NCI-H2081 (cell line): Measurements from ENCODE around the gene SIGLEC9.
"Not testable (repeated sequence)": the region's sequence is repeated elsewhere in the genome, so short reads cannot be mapped to it uniquely, and the experiment has no call there.

Experiments
- DNase-seq, 2 experiments: peaks; one replicate each; lab custom pipeline; 2025; lab: John Stamatoyannopoulos, UW

SIGLEC9 gene

DNA sequence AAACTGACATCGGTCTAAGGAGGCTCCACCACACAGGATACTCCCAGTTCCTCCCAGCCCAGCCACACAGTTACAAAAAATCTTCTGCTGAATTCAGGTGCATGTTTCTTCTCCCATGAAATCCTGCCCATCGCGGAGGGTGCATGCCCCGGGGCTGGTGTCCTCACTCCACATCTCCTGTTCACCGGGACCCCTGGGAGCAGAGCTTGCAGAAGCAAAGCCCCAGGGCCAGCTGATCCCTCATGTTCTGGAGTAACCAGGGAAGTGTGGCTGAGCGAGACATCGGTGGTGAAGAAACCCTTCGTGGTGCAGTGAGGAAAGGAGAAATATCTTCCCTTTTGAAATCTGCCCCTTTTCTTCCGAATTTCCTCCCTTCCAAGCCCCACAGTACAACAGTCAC lies 904 bp upstream of the SIGLEC9 start:
- no peak for DNase-seq

DNA sequence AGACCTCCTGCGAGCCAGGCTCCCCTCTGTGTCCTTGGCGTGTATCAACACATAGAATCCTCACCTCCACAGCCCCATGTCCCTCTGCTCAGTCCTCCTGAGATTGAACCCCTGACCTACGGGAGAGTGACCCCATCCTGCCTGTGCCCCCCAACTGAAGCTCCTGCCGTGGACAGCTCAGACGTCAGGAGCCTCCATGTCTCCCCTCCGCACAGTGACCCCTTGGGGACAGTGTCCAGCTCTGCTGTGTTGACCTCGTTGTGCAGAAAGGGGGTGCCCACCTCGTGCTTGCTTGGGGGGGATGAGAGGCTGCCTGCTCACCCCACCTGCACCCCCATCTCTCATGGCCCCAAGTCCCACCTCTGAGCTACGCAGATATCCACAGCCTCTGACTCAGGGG lies 490 bp upstream of the SIGLEC9 start:
- no peak for DNase-seq

DNA sequence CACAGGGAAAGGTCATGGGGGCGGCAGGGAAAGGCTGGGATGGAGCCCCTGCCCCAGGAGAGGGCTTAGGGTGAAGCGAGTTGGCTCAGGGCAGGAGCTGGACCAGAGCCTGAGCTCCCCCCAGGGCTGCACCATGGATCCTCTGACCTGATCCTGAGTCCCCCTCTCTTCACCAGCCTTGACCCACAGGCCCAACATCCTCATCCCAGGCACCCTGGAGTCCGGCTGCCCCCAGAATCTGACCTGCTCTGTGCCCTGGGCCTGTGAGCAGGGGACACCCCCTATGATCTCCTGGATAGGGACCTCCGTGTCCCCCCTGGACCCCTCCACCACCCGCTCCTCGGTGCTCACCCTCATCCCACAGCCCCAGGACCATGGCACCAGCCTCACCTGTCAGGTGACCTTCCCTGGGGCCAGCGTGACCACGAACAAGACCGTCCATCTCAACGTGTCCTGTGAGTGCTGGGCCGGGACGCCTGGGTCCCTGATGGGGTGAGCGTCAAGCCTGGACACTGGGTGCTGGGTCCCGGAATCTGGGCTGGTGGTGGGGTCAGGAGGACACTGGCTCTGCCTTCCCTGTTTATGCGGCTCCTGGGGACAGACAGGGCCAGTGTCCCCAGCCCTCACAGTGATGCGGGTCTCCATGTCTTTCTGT lies 842 bp downstream of the SIGLEC9 start:
- no peak for DNase-seq

DNA sequence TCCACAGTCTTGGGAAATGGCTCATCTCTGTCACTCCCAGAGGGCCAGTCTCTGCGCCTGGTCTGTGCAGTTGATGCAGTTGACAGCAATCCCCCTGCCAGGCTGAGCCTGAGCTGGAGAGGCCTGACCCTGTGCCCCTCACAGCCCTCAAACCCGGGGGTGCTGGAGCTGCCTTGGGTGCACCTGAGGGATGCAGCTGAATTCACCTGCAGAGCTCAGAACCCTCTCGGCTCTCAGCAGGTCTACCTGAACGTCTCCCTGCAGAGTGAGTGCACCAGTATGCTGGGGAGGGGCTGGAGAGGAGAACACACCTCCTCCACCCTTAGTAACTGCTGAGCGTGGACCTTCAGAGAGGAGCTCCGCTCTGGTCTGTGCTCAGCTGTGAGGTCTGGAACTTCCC lies 2.3 kb downstream of the SIGLEC9 start:
- DNase-seq: no peak

DNA sequence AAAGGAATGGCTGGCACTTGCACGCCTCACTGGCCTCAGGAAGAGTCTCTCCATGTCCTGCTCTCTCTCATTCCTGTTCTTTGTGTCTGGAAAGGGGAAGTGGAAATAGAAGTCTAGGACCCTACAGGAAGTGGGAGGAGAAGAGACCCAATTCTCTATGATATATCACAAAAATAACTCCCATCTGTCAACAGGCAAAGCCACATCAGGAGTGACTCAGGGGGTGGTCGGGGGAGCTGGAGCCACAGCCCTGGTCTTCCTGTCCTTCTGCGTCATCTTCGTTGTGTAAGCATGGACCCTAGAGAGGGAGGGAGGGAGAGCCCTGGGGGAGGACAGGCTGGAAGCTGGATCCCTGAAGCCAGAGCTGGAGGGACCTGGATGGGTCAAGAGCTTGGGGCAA lies 3.0 kb downstream of the SIGLEC9 start:
- DNase-seq: no peak

DNA sequence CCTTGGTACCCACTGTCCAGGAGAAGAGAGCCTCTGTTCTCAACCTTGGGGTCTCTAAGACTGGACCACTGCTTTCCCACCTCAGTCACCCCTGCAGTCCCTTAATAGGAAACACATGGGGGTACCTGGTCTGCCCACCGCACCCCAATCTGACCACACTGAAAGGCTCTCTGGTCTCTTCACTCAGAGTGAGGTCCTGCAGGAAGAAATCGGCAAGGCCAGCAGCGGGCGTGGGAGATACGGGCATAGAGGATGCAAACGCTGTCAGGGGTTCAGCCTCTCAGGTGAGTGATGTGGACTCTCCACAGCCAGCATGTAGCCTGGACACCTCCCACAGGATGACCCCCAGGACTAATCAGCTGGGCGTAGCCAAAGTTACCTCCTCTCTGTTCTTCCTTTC lies 3.5 kb downstream of the SIGLEC9 start:
- DNase-seq: no peak

DNA sequence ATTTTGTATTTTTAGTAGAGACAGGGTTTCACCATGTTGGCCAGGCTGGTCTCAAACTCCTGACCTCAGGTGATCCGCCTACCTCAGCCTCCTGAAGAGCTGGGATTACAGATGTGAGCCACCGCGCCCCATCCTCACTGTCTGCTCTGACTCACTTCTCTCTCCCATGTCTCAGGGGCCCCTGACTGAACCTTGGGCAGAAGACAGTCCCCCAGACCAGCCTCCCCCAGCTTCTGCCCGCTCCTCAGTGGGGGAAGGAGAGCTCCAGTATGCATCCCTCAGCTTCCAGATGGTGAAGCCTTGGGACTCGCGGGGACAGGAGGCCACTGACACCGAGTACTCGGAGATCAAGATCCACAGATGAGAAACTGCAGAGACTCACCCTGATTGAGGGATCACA lies 5.0 kb downstream of the SIGLEC9 start:
- DNase-seq: no peak

DNA sequence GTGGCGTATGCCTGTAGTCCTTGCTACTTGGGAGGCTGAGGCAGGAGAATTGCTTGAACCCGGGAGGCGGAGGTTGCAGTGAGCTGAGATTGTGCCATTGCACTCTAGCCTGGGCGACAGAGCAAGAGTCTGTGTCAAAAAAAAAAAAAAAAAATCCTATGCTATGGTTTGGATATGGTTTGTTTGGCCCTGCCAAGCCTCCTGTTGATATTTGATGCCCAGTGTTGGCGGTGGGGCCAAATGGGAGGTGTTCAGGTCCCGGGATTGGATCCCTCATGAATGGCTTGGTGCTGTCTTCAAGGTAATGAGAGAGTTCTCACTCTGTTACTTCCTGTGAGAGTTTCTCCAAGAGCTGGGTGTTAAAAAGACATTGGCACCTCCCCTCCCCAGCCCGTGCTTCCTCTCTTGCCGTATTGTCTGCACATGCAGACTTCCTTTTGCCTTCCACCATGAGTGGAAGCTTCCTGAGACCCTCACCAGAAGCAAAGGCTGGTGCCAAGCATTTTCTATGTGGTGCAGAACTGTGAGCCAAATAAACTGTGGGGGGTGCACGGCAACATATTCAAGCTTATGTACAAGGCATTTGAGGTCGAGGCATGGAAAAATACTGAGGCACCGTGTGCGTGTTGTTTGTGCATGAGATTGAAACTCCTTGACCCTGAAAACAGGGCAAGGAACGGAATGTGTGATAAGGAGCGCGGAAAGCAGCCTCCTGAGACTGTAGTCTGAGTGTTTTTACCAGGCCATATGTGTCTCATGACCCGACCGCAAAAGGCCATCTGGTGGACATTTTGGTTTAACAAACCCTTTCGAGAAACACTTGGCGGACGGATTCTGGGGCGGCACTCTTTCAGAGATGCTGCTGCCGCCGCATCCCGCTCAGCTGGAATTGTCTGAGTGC lies 7.3 kb downstream of the SIGLEC9 start:
- no peak for DNase-seq

DNA sequence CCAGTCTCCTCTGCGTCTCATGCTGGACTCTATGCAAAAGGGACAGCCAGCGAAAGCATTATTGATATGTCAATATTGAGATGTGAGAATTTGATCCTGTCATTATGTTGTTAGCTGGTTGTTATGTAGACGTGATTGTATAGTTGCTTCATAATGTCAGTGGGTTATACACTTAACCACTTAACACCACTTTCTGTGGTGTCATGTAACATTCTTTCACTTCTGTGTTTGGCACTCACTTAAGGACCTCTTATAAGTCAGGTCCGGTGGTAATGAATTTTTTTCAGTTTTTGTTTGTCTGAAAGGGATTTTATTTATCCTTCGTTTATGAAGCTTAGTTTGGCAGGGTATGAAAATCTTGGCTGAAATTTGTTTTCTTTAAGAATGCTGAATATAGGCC lies 10.3 kb downstream of the SIGLEC9 start:
- DNase-seq: no peak

DNA sequence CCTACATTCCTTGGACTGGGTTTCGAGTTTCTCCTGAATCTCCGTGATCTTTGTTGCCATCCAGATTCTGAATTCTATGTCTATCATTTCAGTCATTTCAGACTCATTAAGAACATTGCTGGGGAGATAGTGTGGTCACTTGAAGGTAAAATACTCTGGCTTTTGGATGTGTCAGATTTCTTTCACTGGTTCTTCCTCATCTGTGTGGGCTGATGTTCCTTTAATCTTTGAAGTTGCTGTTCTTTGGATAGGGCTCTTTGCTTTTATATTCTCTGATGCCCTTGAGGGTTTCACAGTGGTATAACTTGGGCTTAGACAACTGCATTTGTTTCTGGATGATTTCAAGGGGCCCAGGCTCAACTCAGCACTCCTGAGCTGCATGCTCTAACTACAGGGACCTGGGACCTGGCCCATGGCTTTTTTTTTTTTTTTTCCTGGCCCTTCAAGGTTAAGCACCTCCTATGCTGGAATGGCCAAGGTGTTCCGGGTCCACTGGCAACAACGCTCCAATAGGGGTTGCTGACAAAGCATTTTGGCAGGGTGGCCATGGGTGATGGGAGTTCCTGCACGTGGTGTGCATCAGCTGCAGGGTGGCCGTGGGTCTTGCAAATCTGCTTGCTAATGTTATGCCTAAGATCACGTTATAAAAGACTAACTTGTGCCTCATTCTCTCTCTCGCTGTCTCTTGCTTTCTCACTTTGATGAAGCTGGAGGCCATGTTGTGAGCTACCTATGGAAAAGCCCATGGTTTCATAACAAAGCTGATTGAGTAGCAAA lies 11.5 kb downstream of the SIGLEC9 start:
- DNase-seq: no peak

DNA sequence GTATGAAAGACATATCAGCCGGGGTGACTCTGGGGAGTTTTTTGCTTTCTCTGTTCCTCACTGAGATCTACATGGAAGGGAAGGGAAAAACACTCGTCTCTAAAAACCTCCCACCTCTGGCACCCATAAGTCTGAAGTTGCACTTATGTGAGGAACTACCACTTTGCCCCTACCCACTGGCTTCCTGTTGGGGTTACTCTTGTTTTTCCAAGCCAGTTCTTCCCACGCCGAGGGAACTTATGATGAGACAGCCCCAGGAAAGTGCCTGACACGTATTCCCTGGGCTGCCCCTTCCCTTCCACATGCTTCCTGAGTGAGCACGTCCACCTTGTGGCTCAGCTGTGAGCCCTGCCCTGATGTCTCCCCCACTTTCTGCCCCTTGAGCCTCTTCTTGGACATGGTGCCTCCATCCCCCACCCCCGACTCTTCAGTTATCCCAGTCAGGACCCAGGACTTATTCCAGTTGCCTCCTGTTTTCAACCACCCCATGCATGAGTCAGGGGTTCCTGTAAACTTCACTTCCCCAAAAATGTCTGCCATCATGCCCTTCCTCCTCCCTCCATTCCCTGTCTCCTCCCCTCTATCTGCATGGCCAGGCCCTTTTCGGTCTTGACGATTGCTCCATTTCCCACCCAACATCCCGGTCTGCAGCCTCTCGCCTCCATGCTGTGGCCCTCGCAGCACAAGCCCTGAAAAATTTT lies 12.3 kb downstream of the SIGLEC9 start:
- DNase-seq: no peak

DNA sequence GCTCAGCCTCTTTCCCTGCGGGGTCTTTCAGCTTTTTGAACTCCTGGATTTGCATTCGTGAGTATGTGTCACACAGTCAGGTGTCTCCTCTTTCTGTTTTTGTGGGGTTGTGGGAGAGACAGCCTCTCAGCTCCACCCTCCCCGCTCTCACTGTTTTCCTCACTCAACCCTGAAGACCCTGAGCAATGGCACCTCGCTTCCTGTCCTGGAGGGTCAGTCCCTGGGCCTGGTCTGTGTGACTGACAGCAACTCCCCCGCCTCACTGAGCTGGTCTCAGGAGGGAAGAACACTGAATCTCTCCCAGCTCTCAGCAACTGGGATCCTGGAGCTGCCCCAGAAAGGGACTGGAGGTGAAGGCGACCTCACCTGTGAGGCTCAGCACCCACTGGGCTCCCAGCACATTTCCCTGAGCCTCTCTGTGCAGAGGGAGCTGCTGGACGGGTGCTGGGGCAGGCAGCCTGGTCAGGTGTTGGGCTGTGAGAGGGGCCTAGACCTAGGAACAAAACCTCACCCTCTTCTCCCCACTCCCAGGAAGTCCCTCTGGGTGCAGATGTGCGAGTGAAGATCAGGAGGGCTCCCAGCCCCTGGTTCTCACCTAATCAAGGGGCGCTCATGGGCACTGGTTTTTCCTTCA lies 13.2 kb downstream of the SIGLEC9 start:
- DNase-seq: no peak

DNA sequence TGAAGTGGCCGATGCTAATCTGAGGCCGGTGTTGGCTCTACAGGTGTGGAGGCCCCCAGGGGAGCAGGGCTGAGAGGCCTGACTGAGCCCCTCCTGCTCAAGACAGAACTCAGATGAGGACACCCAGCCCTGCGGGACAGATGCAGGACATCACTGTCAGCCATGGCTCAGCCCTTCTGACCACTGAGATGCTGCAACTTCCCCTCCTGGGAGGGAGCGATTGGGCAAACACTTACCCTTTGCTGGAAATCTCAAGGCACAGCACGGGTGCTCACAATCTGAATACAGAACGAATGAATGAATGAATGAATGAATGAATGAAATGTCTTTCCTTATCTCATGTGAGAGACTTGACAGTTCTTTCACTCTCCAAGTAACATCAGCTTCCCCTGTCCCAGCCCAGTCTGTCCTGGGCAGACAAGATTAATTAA lies 13.9 kb downstream of the SIGLEC9 start:
- DNase-seq: no peak

DNA sequence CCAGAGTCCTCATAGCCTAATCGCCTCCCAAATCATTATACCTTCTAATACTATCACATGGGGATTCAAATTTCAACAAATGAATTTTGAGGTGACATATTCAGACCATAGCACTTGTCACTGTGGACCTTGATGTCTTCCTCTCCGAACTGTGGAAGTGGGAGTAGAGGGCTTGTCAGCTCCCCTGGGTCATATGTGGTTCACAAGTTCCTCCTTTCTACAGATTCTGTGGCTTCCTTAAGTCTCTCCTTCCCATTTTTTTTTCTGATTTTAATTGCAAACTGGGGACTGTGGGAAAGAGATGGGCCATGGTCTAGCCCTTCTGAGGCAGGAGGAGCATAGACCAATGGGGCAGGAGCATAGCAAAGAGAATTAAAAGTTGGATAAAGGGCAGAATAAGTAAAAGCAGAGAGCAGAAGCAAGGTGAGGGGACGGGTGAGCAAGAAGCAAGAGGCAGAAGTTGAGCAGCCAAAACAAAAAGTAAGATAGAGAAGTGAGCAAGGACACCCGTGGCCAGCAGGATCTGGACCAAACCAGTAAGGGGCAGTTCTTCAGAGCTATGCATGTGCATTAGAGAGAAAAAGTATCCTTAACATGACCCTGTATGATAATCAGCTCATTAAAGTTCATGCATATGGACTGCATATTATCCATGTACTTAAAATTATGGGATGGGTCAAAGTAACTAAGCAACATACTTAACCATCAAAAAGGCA lies 14.8 kb downstream of the SIGLEC9 start:
- DNase-seq: no peak

DNA sequence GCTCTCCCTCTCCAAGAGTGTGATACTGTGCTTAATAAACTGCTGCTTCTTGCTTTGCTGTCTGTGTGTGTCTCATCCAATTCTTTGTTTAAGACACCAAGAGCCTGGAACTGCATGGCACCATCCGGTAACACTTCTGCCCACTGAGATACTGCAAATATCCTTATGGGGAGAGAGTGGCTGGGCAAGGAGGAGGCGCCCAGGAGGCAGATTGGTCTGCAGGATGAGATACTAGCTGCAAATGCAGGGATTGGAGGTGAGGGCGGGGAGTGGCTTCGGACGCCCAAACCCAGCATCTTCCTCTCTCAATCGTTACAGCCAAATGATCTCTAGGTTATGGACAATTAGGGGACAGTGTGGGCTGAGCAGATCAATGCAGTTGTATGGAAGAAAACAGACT lies 15.7 kb downstream of the SIGLEC9 start:
- DNase-seq: no peak

DNA sequence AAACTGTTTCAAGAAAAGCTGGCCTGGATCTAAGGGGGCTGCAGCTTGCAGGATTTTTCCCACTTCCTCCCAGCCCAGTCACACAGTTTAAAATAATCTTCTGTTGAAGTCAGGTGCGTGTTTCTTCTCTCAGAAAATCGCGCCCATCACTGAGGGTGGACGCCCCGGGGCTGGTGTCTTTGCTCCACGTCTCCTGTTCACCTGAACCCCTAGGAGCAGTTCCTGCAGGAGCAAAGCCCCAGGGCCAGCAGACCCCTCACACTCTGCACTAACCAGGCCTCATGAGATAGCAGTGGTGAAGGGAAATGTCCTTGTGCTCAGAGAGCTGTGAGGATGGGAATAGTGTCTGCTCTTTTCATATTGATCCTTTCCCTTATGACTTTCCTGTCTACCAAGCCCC lies 16.5 kb downstream of the SIGLEC9 start:
- no peak for DNase-seq

DNA sequence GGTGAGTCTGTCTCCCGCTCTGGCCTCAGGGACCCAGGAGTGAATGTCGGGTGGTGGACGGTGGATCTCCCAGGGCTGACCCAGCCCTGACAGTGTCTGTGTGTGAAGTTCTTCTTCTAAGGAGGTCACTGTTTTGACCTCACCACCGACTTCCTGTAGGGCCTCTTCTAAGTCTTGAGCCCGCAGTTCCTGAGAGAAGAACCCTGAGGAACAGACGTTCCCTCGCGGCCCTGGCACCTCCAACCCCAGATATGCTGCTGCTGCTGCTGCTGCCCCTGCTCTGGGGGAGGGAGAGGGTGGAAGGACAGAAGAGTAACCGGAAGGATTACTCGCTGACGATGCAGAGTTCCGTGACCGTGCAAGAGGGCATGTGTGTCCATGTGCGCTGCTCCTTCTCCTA lies 17.4 kb downstream of the SIGLEC9 start, which contains the start of gene SIGLEC7:
Gene SIGLEC7, plus strand, starts transcription at position 183 of the 400 bp plus-strand sequence. Its CDS starts 69 bp downstream, at position 252.
- no peak for DNase-seq

DNA sequence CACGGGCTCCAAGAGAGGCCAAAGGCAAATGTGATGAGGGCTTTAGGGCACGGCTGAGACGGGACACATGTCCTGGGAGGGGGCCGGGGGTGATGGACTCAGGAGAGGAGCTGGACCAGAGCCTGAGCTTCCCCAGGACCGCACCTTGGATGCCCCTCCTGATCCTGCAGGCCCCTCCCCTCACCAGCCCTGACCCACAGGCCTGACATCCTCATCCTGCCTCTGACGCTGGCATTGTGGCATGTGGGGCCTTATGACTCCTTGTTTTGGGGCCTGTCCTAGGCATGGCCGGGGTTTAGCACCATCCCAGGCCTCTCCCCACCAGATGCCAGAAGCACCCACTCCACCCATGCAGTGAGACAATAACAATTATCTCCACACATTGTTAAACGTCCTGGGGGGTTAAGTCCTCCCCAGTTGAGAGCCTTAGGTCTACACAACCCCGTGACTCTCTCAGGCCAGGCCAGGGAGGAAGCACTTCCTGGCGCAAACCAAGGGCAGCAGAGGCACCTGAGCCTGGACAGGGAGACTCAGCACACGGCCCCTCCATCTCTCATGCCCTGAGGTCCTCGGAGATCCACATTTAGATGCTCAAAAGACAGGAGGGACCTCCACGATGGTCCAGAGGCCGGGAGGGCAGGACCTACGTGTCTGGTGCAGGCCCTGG lies 18.2 kb downstream of the SIGLEC9 start:
- DNase-seq: not testable (repeated sequence)

DNA sequence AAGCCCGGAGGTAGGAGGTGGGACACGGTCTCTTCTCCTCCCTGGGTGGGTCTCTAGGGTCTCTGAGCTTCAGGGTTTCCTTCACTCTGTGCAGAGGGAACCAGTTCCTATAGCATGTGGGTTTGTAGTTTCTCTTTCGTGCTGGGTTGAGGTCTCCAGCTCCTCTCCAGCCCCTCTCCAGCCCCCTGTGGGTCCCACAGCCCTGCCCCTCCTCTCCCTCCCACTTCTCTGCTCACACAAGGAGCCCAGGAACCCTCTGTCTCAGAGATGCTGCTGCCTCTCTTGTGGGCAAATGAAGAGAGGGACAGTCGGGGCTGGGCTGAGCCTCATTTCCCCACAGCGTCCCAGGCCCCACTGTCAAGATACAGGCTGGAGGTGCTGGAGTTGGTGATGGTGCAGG lies 18.8 kb downstream of the SIGLEC9 start:
- DNase-seq: no peak

DNA sequence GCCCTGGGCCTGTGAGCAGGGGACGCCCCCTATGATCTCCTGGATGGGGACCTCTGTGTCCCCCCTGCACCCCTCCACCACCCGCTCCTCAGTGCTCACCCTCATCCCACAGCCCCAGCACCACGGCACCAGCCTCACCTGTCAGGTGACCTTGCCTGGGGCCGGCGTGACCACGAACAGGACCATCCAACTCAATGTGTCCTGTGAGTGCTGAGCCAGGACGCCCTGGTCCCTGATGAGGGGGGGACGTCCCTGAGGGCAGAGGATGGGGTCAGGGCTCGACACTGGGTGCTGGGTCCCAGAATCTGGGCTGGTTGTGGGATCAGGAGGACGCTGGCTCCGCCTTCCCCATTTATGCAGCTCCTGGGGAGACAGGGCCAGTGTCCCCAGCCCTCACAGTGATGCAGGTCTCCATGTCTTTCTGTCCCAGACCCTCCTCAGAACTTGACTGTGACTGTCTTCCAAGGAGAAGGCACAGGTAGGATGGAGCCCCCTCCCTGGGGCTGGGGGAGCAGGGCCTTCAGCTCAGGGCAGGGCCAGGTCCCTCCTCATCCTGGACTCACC lies 19.9 kb downstream of the SIGLEC9 start:
- DNase-seq: no peak
